ENCODE data around the gene LYPD1.

LYPD1 gene

GRCh38 chr2:132670496-132671150 lies 618 bp upstream of the LYPD1 start:
- ChIA-PET CTCF (interaction anchor here (1.2 kb wide), 1 partner anchor 11 kb away, joined by 4 read pairs; no protein-coding TSS in a partner anchor), POLR2A (interaction anchor here (1.7 kb wide), 1 partner anchor 500 kb away, joined by 5 read pairs; no protein-coding TSS in a partner anchor)
- H3K27ac ChIP-seq (ENCODE audit: extremely low read depth, low read depth, low read length), result peak overlapping the region; percentile 84; the same call in 1 of the 2 replicates
- TF ChIP-seq ZSCAN4 (tag by site-specific recombination; IDR thresholded peaks at IDR 0.05), result no peak; the same call in 1 of the 2 replicates
- TF ChIP-seq TCF7L2 (IDR thresholded peaks at IDR 0.05; ENCODE audit: borderline replicate concordance, low read depth, low read length), result 0 out of 2 replicates have a peak, but pooled peaks have one; percentile 5
- peak; percentile 11; the same call in 1 of the 2 replicates for TF ChIP-seq KLF9 (tag by site-specific recombination; IDR thresholded peaks at IDR 0.05; ENCODE audit: low read depth)
- no peak; the same call in 1 of the 2 replicates for TF ChIP-seq ZNF24 (tag by site-specific recombination; IDR thresholded peaks at IDR 0.05)
- 0 out of 2 replicates have a peak, but pooled peaks have one; percentile 9 for TF ChIP-seq KLF16 (tag by site-specific recombination; IDR thresholded peaks at IDR 0.05)
- peak; percentile 87 for TF ChIP-seq ZNF335 (tag by site-specific recombination; conservative IDR thresholded peaks at IDR 0.05)
- TF ChIP-seq ZNF600 (tag by site-specific recombination; IDR thresholded peaks at IDR 0.05), result peak; percentile 65
- TF ChIP-seq ZXDB (tag by site-specific recombination; IDR thresholded peaks at IDR 0.05), result peak; percentile 13; the same call in 1 of the 2 replicates
- peak; percentile 85 for TF ChIP-seq ZNF341 (tag by site-specific recombination; IDR thresholded peaks at IDR 0.05; ENCODE audit: low read depth)
- peak; percentile 94 for TF ChIP-seq ZIC2 (tag by site-specific recombination; IDR thresholded peaks at IDR 0.05)
- peak; percentile 26; the same call in 1 of the 2 replicates for TF ChIP-seq PRDM4 (tag by site-specific recombination; IDR thresholded peaks at IDR 0.05)
- no peak for TF ChIP-seq ZNF37A (tag by site-specific recombination; IDR thresholded peaks at IDR 0.05)
- peak; percentile 95 for TF ChIP-seq GLIS1 (tag by site-specific recombination; IDR thresholded peaks at IDR 0.05)
- no peak for TF ChIP-seq ZNF26 (tag by site-specific recombination; IDR thresholded peaks at IDR 0.05)
- peak; percentile 46; the same call in 1 of the 2 replicates for TF ChIP-seq CTCF (tag by site-specific recombination; IDR thresholded peaks at IDR 0.05)
- TF ChIP-seq KLF17 (tag by site-specific recombination; IDR thresholded peaks at IDR 0.05), result peak; percentile 48; the same call in 1 of the 2 replicates
- 0 out of 2 replicates have a peak, but pooled peaks have one; percentile 15 for TF ChIP-seq ZNF2 (tag by site-specific recombination; IDR thresholded peaks at IDR 0.05)
- TF ChIP-seq ZNF514 (tag by site-specific recombination; IDR thresholded peaks at IDR 0.05), result no peak
- TF ChIP-seq HOXD13 (CRISPR knock-in tag; IDR thresholded peaks at IDR 0.05; ENCODE audit: borderline replicate concordance), result peak; percentile 53; the same call in 1 of the 2 replicates
- TF ChIP-seq ZNF513 (tag by site-specific recombination; IDR thresholded peaks at IDR 0.05), result peak; percentile 37; the same call in 1 of the 2 replicates
- peak; percentile 57 for TF ChIP-seq SP2 (tag by site-specific recombination; IDR thresholded peaks at IDR 0.05)
- TF ChIP-seq KLF8 (tag by site-specific recombination; IDR thresholded peaks at IDR 0.05), result peak; percentile 39; the same call in 1 of the 2 replicates
- TF ChIP-seq KLF1 (tag by site-specific recombination; IDR thresholded peaks at IDR 0.05), result no peak; the same call in 1 of the 2 replicates
- peak; percentile 60 for TF ChIP-seq ZBTB20 (tag by site-specific recombination; IDR thresholded peaks at IDR 0.05)
- 0 out of 2 replicates have a peak, but pooled peaks have one; percentile 38 for TF ChIP-seq ZNF792 (tag by site-specific recombination; IDR thresholded peaks at IDR 0.05)
- peak; percentile 9; the same call in 1 of the 2 replicates for TF ChIP-seq EGR2 (tag by site-specific recombination; IDR thresholded peaks at IDR 0.05; ENCODE audit: low read depth)
- peak; percentile 87 for TF ChIP-seq ZNF423 (tag by site-specific recombination; IDR thresholded peaks at IDR 0.05)
- peak; percentile 32; the same call in 1 of the 2 replicates for TF ChIP-seq ZFHX2 (tag by site-specific recombination; conservative IDR thresholded peaks at IDR 0.05)

More at GRCh38 chr2:132670496-132671150, 618 bp upstream of the LYPD1 start:
- Histone ChIP-seq H3K36me3 (ENCODE audit: control insufficient read depth in 2 of 2, insufficient read depth in 1 of 2, low read length in 2 of 2) (peaks cover 0 to 17% of the 10 kb centered on the region in 2 experiments; a peak in 1 of 3 replicates), H3K4me1 (ENCODE audit: control insufficient read depth, insufficient read depth, low read length) (peaks cover 3% of the 10 kb centered on the region; the same call in 1 of the 2 replicates), H3K9me3 (ENCODE audit: control insufficient read depth, insufficient read depth, low read depth, low read length) (no peaks in the 10 kb centered on the region), H3K4me3 (ENCODE audit: low read depth, low read length) (peak overlapping the region; percentile 88)
